ENCODE measurements around the gene PRRC2B.
"Not testable (repeated sequence)": the region's sequence is repeated elsewhere in the genome, so short reads cannot be mapped to it uniquely, and the experiment has no call there.

Gene PRRC2B

GRCh38 chr9:131386281-131386680, 7.6 kb upstream of the PRRC2B start:
- DNase-seq (ENCODE audit: low read depth): no peak

DNA sequence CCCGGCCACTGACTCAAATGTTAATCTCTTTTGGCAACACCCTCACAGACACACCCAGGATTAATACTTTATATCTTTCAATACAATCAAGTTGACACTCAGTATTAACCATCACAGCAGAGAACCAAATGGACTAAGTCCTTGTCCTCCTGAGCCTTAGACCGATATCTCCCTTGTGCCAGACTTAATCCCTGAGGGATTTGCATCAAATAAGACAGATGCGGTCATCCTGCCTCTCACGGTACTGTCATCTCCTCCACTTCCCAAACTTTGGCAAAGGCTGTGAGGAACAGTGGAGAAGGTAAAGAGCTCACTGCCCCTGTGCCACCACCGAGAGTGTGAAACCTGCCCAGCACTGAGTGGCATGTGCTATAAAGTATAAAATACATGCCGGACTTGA, 6.5 kb upstream of the PRRC2B start:
- no peak for DNase-seq (ENCODE audit: low read depth)

- no peak for DNase-seq (ENCODE audit: low read depth)
Measured at GRCh38 chr9:131391020-131391419, 2.9 kb upstream of the PRRC2B start.

DNA sequence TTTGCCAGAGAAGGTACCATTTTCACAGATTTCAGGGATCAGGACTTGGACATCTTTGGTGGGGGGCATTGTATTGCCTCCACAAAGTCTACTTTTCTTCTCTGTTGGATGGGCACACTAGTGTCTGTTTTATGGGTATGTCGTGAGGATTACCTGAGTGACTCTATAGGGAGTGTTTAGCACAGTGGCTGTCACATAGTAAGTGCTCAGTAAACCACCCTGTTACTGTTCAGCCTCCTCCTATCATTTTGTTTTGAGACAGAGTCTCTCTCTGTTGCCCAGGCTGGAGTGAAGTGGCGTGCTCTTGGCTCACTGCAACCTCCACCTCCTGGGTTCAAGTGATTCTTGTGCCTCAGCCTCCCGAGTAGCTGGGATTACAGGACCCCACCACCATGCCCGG, 2.4 kb upstream of the PRRC2B start:
- DNase-seq (ENCODE audit: low read depth): no peak

GRCh38 chr9:131394464-131395156, 724 bp downstream of the PRRC2B start:
- no peak for DNase-seq (ENCODE audit: low read depth)

DNA sequence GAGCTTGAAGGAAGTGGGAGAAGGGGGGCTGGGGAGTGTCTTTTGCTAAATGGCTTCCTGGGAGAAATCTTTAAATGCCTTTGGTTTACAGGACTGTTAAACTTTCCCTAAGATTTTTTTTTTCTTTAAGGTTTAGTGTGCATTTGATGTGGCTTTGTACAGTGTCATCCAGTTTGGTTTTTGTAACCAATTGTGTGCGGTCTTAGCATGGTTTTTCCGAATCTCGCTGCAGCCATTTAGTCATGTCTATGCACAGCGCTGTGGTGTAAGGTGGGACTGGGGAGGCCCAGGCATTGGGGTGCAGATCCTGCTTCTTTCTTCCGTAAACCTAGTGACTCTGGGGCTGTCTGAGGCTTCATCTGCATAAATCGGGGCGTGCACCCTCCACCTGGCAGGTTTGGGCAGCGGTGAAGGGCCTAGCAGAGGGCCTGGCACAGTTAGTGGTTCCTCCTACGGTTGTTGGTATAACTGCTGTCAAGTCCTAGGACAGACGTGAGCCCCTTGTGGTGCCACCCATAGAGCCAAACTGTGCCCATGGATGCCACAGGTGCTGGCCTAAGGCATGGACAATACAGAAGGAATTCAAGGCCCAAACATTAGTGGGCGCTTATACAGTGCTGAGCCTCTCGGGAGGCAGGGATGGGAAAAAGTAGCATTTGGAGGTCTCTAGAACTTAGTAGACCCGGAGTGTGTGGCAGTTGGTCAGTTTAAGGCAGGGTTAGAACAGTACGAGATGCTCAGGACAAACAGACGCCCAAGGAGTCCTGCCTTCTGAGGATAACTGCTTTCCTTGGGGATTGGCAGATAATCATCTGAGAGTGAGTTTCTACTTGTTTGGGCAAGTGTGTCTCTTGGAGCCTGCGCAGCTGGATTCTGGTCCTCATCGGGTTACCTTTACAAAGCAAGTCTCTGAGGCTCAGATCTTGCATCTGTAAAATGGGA, 1.5 kb downstream of the PRRC2B start:
- no peak for DNase-seq (ENCODE audit: low read depth)

GRCh38 chr9:131396099-131396479, 2.2 kb downstream of the PRRC2B start:
- not testable (repeated sequence) for DNase-seq (ENCODE audit: low read depth)

DNA sequence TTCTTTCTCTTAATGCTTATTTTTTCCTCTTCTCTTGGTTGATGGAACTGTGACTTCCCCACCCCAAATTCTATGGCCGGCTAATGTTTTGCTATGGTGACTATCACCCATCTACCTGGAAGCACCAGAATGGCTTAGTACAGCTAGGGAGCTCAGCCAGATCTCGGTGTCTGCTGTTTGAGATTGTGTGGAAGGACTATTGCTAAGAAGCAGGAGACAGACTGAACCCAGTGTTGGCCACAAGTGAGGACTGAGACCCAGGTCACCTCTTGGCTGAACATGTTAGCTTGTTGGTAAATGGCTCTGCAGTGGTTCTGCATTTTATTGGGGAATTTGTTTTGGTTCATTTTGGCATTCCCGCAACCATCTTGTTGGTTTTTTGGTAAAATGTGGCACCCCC, 2.7 kb downstream of the PRRC2B start:
- no peak for DNase-seq (ENCODE audit: low read depth)

DNA sequence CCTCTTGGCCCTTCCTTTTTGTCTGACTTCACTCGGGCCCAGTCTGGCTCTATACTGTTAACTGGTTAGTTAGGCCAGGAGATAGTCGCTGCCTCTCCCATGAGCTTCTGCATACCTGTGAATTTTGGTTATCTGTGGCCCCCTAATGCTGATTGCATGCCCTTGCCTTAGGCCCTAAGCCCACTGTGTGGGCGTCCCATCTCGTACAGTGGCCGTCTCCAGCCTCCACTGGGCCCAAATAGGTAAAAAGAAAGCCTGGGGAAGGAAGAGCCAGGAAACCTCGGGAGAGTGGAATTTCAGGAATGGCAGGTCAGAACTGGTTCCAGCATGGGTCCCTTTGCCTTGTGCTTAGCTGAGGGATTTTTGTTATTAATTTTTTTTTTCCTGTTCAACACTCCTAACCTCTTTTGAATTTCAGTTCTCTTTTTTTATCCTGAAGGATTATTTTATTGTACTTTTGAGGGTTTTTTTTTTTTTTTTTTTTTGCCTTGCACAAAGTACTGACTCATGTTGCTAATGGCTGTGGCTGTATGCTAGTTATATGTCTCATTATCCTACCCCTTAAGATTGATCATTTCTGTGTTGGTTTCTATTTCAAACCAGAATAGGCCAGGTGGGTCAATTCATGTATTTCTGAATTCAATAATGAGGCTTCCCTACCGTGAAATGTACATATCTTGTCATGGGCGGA, 3.4 kb downstream of the PRRC2B start:
- no peak for DNase-seq (ENCODE audit: low read depth)

DNA sequence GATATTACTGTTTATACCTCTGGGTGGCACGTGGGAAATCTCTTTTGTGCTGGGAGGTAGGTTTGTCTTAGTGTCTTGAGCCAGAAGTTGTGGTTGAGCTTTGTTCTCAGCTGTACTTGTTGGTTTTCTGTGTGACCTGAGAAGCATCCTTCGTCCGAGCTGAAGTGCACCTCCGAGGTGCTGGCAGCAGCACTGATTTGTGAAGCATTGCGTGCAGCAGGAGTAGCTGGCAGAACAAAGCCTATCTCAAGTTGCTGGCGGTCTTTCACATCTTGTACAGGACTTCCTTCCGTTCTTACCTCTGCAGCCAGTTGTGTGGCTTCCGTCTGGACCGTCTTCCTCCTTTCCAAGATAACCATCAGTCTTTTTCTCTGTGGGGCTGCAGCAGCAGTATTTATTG, 4.3 kb downstream of the PRRC2B start:
- DNase-seq (ENCODE audit: low read depth): no peak

GRCh38 chr9:131399972-131400371, 6.1 kb downstream of the PRRC2B start:
- DNase-seq (ENCODE audit: low read depth): no peak

DNA sequence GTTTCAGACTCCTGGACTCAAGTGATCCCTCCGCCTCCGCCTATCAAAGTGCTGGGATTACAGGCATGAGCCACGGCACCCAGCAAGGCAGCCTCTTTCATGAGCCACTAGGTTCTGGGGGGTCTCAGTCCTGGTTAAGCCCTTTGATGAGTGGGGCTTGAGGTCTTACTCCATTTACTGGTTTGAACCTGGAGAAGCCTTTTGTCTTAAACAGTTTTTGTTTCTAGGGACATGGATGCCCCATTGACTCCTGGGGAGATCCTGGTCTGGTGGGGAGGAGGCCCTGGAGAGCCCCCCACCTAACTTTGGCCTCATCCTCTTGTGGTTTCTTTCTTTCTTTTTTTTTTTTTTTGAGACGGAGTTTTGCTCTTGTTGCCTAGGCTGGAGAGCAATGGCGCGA, 6.7 kb downstream of the PRRC2B start:
- no peak for DNase-seq (ENCODE audit: low read depth)

- DNase-seq (ENCODE audit: low read depth): peak; percentile 53
Measured at GRCh38 chr9:131402073-131402472, 8.2 kb downstream of the PRRC2B start.

DNA sequence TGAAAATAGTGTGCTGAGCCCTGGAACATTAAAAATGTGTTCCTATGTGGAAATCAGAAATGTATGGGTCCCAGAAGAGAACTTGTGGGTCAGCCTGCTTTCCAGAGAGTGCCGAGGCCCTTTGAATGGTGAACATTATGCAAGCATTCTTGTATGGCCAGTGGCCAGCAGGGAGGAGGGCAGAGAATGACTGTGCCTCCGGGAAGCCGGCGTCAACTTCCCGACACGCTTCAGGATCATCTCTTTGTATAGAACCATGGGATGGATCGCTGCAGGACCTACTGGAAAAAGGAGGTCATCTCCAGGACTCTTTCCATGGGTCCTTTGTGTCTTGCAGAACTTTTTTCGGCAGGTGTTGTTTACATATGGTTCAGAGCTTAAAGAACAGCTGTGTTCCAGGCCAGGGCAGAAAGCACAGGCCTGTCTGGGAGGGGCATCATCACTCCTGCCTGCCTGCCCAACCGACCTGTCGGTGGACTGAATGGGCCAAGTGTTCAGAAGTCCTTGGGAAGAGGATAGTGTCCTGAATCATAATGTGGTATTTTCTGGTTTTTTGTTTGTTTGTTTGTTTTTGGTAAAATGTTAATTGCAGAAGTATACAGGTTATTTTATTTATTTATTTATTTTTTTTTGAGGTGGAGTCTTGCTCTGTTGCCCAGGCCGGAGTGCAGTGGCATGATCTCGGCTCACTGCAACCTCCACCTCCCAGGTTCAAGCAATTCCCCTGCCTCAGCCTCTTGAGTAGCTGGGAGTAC, 9.0 kb downstream of the PRRC2B start:
- DNase-seq (ENCODE audit: low read depth): peak; percentile 68

- DNase-seq (ENCODE audit: low read depth): no peak
Measured at GRCh38 chr9:131403493-131403773, 9.5 kb downstream of the PRRC2B start.

- DNase-seq (ENCODE audit: low read depth): no peak
Measured at GRCh38 chr9:131404581-131404980, 10.7 kb downstream of the PRRC2B start.

- DNase-seq (ENCODE audit: low read depth): no peak
Measured at GRCh38 chr9:131404987-131405386, 11.1 kb downstream of the PRRC2B start.

GRCh38 chr9:131405428-131405827, 11.5 kb downstream of the PRRC2B start:
- DNase-seq (ENCODE audit: low read depth): no peak

- DNase-seq (ENCODE audit: low read depth): no peak
Measured at GRCh38 chr9:131405858-131406537, 12.1 kb downstream of the PRRC2B start.

DNA sequence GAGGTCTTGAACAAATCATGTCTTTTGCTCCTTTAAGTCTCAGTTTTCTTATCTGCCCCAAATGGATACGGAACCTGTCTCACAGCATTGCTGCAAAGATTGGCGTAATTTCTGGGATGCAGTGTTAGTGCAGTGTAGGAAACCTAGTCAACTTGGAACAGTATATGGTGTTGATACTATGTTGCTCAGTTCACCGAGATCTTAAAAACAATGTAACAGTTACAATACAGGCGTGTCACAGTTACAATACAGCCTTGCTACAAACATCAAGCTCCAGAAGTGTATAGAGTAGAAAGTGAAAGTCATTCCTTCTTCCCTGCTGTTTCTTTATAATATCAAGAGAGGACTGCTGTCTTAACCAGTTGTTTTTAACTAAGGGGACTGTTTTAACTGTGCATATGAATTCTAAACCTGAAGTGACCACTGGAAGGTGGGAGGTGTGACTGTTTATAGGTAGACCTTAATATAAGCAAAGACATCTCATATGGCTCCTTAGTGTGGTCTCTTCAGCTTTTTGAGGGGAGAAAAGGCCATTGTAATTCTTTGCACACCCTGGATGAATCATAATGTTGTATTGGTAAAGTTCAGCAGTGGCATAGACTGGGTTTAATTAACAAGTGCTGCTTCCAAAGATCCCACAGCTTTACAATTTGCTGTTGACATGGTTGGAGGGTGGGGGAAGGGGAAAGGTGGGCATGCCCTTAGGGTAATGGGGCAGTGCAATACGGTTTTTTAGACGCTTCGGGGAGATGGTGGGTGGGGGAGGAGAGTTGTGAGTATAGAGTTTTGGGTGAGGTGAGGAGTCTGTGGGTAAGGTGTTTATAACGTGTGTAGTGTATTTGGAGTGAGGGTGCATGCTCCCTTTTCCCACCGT, 12.9 kb downstream of the PRRC2B start:
- no peak for DNase-seq (ENCODE audit: low read depth)

DNA sequence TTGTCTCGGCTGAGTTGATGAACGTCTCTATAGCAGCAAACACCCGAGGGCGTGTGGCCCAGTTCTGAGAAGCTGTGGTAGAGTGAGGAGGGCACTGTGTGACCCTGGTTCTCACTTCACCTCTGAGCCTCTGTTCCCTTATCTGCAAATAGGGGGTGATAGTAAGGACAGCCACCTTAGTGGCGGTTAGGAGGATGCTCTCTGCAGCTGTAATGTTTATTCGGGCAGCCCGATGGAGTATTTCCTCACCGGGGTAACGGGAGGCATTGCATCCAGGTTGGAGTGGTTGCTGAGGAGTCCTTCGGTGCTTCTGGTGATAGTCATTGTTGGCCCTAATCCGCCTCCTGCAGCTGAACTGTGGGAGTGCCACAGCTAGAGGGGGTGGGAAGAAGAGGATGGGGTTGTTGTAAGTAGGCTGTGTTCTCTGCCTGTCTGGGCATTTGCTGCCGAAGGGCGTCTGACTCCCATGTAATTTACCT, 13.9 kb downstream of the PRRC2B start:
- no peak for DNase-seq (ENCODE audit: low read depth)
